B cell (primary cell): Measurements from ENCODE around the gene TPCN2.

Experiments
- CTCF ChIP-seq: fragments of 200-600 bp; IDR thresholded peaks from one replicate; pipeline ENCODE4 v1.8.0; 2022; ENCODE audit warnings: antibody characterized with exemption, mild to moderate bottlenecking
- EZH2 ChIP-seq: IDR thresholded peaks from 2 replicates; pipeline ENCODE4 v1.6.1; 2012; ENCODE audit warnings: borderline replicate concordance, low read depth, mild to moderate bottlenecking, moderate library complexity, low read length; ENCODE audit not compliant: insufficient read depth, poor library complexity, severe bottlenecking

- no peak for TF ChIP-seq CTCF
- no peak for TF ChIP-seq EZH2
These were observed 125.3 kb downstream of the TPCN2 start for GRCh38 chr11:69173925-69174581.
